Ovary (tissue), 9 donors: ENCODE measurements around the gene MRM3. TPM values are rescaled to one million over a fixed set of nuclear protein-coding genes. Genes with fewer than 3 reads are reported as not detected.
"Not testable (repeated sequence)": the region's sequence is repeated elsewhere in the genome, so short reads cannot be mapped to it uniquely, and the experiment has no call there.

Experiments
- DNase-seq, 5 donors: peaks; one replicate each; pipeline ENCODE4 v3.0.0-alpha.2; 2019 to 2020
- H3K27ac ChIP-seq, 2 donors: fragments of 200-600 bp; one replicate each; pipeline versions ENCODE4 v1.5.1 to v1.8.0; 2019 to 2022
- H3K27me3 ChIP-seq: fragments of 200-600 bp; one replicate; pipeline ENCODE4 v1.8.0; 2022
- H3K36me3 ChIP-seq: fragments of 200-600 bp; sonication (generic); one replicate; pipeline ENCODE4 v1.5.1; 2019
- H3K4me1 ChIP-seq: one replicate; pipeline ENCODE4 v1.8.1; 2013; ENCODE audit warnings: mild to moderate bottlenecking, moderate library complexity; ENCODE audit not compliant: insufficient read depth
- H3K4me3 ChIP-seq: fragments of 200-600 bp; sonication (generic); one replicate; pipeline ENCODE4 v1.5.1; 2017
- H3K9me3 ChIP-seq, 2 donors: fragments of 200-600 bp in 1 of 2; sonication (generic) in 1 of 2; one replicate each; pipeline versions ENCODE4 v1.5.1 to v1.8.1; 2013 to 2019; ENCODE audit warnings: mild to moderate bottlenecking in 1 of 2, moderate library complexity in 1 of 2
- CTCF ChIP-seq, 3 donors: fragments of 450-650 bp in 2 of 3; fragments of 200-600 bp in 1 of 3; IDR thresholded peaks; one replicate each; pipeline versions ENCODE4 v1.5.1 to v1.8.0; 2016 to 2022; ENCODE audit warnings: antibody characterized with exemption in 3 of 3, mild to moderate bottlenecking in 1 of 3
- EP300 ChIP-seq: sonication (generic); formaldehyde crosslinking; IDR thresholded peaks from one replicate; pipeline ENCODE4 v1.6.1; 2017; ENCODE audit warnings: antibody characterized with exemption
- POLR2A ChIP-seq: fragments of 450-650 bp; IDR thresholded peaks from one replicate; pipeline ENCODE4 v1.6.1; 2017; ENCODE audit warnings: antibody characterized with exemption, mild to moderate bottlenecking, moderate library complexity
- WGBS, 3 donors: extraction: QIAGEN DNeasy Blood & Tissue Kit in 1 of 3; methylation state at CpG; one replicate each; pipeline versions ENCODE4 v1.1.5 to v1.1.7; 2013 to 2017; 5-methylcytosine and 5-hydroxymethylcytosine counted together
- intact Hi-C, 4 donors: fragments of 100-400 bp; cut with DNase I; formaldehyde crosslinking; loops; one replicate each; pipeline versions ENCODE4 v1.11.0 to v1.15.1; 2022 to 2023
- polyA plus RNA-seq, 2 donors: library from polyadenylated mRNA; stranded (reverse); fragments of 200-250 nt in 1 of 2; fragments of 350-450 nt in 1 of 2; fragmentation: Illumina TruSeq in 1 of 2; extraction: RNeasy Lipid Tissue Mini Kit (QIAGEN cat#74804) in 1 of 2; gene quantifications; one replicate each; pipeline ENCODE4 v1.2.3, GENCODE V29; 2013 to 2014
- total RNA-seq, 7 donors: library from RNA; depleted of rRNA in 2 of 7; stranded (reverse); fragments of >200 nt in 2 of 7; fragmentation: NEBNext Ultra II Directional in 3 of 7; extraction: Animal tissue kit (Norgen Biotek cat#: 25700) in 3 of 7; gene quantifications; one replicate each; pipeline versions ENCODE4 v1.1.0 to v1.2.4, GENCODE V29; 2016 to 2023
- donor health status: DM: no; HTN: no; CAD: no; lungs with moderate emphysema.
- donor health status: DM: no; HTN: no; CAD: no.
- donor health status: Bipolar disorder and iron deficiency.
- donor health status: DM: yes; HTN: yes; CAD: no.
- donor health status: DM: no; HTN: no; CAD: no.
- donor health status: DM: yes; HTN: yes; CAD: no.

Gene MRM3
- total and polyA plus RNA-seq, 9 donors: 10.1 to 16.7 (median 13.9) TPM

GRCh38 chr17:830381-830780 lies 48.2 kb downstream of the MRM3 start:
- no peak for DNase-seq
- Histone ChIP-seq H3K27ac (no peak overlapping the region), H3K36me3 (no peaks in the 10 kb centered on the region), H3K9me3 (no peaks in the 10 kb centered on the region), H3K27me3 (no peaks in the 10 kb centered on the region), H3K4me3 (no peak overlapping the region), H3K4me1 (peaks cover 3% of the 10 kb centered on the region)
- 82 to 87% (median 85%) methylated on average over 19 of the region's 19 CpGs for WGBS, 3 donors
- no peak for TF ChIP-seq CTCF (IDR thresholded peaks at IDR 0.05)
- TF ChIP-seq EP300: no peak
- no peak for TF ChIP-seq POLR2A
- intact Hi-C loops: no loop called here

- Histone ChIP-seq H3K9me3 (no peaks in the 10 kb centered on the region), H3K27me3 (no peaks in the 10 kb centered on the region), H3K4me3 (no peak overlapping the region), H3K36me3 (no peaks in the 10 kb centered on the region), H3K4me1 (peaks cover 3% of the 10 kb centered on the region), H3K27ac (no peak overlapping the region)
- no peak for DNase-seq
- TF ChIP-seq POLR2A (no peak), CTCF (IDR thresholded peaks at IDR 0.05) (no peak), EP300 (no peak)
- intact Hi-C loops: no loop called here
- WGBS, 3 donors: 90 to 95% (median 94%) methylated on average over 7 of the region's 7 CpGs
Measured at GRCh38 chr17:830950-831349, 48.8 kb downstream of the MRM3 start.

- TF ChIP-seq EP300: no peak
- TF ChIP-seq POLR2A: no peak
- no peak for TF ChIP-seq CTCF (IDR thresholded peaks at IDR 0.05)
- 71 to 84% (median 79%) methylated on average over 6 of the region's 6 CpGs for WGBS, 3 donors
- no peaks in the 10 kb centered on the region for H3K9me3 ChIP-seq
- no peak overlapping the region for H3K4me3 ChIP-seq
- H3K27me3 ChIP-seq: no peaks in the 10 kb centered on the region
- H3K36me3 ChIP-seq: no peaks in the 10 kb centered on the region
- intact Hi-C loops: no loop called here
- no peak overlapping the region for H3K27ac ChIP-seq
- no peak for DNase-seq
- peaks cover 3% of the 10 kb centered on the region for H3K4me1 ChIP-seq
Measured at GRCh38 chr17:834136-834535, 52.0 kb downstream of the MRM3 start.

- peak in 1 of 5 donors; percentile 34 for DNase-seq
- H3K4me3 ChIP-seq: no peak overlapping the region
- no peaks in the 10 kb centered on the region for H3K27me3 ChIP-seq
- 7 to 18% (median 10%) methylated on average over 9 of the region's 9 CpGs for WGBS, 3 donors
- TF ChIP-seq CTCF (IDR thresholded peaks at IDR 0.05) (no peak), EP300 (no peak), POLR2A (no peak)
- no peak overlapping the region for H3K27ac ChIP-seq
- H3K4me1 ChIP-seq: peaks cover 3% of the 10 kb centered on the region
- H3K9me3 ChIP-seq: no peaks in the 10 kb centered on the region
- H3K36me3 ChIP-seq: no peaks in the 10 kb centered on the region
- intact Hi-C loops: no loop called here
Measured at GRCh38 chr17:835263-835662, 53.1 kb downstream of the MRM3 start.

GRCh38 chr17:835721-836120 lies 53.6 kb downstream of the MRM3 start:
- DNase-seq, H3K4me3 ChIP-seq, H3K27ac ChIP-seq, H3K27me3 ChIP-seq, H3K9me3 ChIP-seq, H3K4me1 ChIP-seq, H3K36me3 ChIP-seq, intact Hi-C loops: not testable (repeated sequence)
- WGBS, 3 donors: 40 to 67% (median 64%) methylated on average over 8 to 16 of the region's 27 CpGs
